HG02884 (cell line): Measurements from ENCODE around the gene TP53BP1.
"Not testable (repeated sequence)": the region's sequence is repeated elsewhere in the genome, so short reads cannot be mapped to it uniquely, and the experiment has no call there.

Experiments used
- ATAC-seq: cut with Tn5 transposase; IDR thresholded peaks from one replicate; pipeline ENCODE4 v1.9.1; 2021; ENCODE audit warnings: mild to moderate bottlenecking, moderate library complexity; ENCODE audit not compliant: unreplicated experiment

TP53BP1 gene

DNA sequence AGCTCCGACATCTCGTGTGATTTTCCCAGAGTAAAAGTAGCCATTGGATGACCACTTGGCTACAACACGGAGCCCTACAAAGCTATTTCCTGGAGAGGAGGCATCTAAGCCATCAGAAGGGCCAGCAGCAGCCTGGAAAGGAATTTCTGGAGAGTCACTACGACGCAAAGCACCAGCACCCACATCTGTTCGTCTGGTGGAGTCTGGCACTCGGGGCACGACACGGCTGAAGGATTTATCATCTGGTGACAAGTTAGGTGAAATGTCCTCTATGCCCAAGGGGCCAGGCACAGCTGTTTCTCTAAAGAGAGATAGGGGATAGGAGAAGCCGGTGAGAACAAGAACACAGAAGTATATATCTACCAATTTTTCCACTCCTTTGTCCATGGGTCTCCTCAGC, 72.5 kb downstream of the TP53BP1 start:
- no peak for ATAC-seq

DNA sequence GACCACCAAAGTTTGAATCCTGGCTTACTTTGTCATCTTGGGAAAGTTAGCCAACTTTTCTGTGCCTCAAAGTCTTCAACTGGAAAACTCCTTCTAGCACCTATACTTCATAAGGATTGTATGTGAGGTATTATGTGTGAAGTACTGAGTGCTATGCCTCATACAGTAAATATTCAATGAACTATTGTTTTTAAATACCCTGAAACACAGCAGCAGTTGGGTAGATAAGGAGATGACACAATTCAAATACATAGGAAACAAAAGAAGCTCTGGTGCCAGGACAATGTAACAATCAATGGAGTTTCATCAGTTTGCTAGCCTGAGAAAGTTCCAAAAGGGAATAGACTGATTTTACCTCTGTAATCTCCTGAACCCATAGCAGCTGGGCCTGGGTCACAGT, 78.8 kb downstream of the TP53BP1 start:
- no peak for ATAC-seq

DNA sequence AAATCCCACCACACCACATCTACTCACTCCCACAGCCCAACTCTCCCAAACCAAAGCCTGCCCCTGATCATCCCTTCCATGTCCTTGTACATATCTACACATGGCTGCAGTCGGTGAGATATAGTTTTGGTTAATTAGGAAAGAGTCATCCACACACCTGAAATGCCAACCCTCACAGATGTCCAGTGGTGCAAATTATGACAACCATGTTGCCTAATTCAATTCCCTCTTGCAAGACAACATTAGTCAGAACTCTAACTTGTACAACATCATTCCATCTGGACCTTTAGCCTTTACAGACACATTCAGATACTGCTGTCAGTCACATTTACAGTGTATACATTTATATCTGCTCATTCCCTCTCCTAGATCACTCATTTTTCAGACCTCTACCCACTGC, 80.9 kb downstream of the TP53BP1 start:
- no peak for ATAC-seq

DNA sequence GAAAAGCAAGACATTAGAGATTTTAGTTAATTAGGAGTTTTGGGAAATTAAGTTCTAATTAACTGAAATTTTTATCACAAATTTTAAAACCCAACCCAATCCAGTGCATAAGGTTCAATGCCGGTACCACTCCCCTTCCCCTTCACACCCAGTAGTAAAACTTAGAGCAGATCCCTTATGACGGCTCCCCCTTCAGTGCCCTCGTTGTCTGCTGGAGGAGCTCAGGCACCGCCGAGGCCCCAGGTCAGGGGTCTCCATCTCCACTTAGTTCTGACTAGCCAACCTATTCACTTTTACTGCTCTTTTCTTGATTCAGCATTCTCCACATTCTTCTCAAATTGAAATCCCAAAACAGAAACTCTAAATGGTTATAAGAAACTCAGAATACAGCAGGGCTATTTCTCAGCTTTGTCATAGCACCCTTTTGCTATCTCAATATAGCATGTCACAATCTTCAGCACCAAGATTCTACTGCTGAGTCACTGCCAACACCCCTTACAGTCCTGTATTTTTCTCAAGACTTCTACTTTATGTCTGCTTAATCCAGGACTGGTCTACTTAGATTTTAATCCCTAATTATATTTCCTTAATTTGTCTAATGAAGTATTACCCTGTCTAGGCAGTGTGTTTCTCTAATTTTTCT, 82.3 kb downstream of the TP53BP1 start:
- no peak for ATAC-seq

DNA sequence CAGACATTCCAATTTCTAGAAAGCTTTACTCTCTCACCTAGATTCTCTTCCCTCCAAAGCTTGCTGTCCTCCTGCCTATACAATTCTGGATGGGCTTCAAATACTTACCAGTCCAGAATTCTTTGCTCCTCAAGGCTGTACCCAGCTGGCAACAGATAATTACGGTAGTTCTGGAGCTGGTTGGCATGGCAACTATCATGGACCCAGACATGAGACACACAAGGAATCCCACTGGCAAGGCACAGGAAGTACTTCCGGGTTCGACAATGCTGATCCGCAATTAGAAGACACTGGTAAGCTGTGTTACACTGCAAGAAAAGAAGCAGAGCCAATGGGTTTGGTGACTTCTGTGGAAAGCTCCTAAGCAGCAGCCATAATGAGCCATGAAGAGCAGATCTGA, 84.2 kb downstream of the TP53BP1 start:
- ATAC-seq: no peak

DNA sequence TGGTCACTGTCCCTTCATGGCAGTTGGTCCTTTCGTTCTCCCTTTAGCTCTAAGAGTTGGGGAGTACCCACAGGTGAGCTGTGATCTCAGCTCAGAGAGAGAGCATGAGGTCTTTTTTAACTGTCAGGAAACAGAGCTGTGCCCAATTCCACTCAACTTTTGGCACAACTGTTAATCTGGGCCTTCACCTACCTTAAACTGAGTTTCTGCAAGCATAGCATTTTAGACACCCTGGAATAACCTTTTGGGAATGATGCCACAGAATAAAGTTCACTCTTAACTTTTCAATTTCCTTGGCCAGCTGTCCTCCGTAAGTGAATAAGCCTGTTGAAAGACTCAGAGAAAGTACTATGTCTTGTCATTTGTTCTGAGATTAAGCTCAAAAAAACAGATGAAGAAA, 86.1 kb downstream of the TP53BP1 start:
- no peak for ATAC-seq

DNA sequence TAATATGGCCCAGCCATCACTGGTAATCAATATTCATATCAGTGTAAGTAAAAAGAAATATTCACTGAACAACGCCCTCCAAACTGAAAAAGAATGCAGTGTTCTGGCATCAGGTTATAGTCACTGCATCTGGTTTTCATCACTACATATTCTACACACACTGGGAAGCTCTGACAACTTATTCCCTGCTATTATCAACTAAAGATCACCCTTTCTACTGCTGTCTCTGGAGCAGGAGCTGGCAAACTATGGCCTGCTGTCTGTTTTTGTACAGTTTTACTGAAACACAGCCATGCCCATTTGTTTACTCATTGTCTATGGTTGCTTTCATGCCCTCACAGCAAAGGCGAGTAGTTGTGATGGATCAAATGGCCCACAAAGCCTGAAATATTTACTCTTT, 86.8 kb downstream of the TP53BP1 start:
- no peak for ATAC-seq

DNA sequence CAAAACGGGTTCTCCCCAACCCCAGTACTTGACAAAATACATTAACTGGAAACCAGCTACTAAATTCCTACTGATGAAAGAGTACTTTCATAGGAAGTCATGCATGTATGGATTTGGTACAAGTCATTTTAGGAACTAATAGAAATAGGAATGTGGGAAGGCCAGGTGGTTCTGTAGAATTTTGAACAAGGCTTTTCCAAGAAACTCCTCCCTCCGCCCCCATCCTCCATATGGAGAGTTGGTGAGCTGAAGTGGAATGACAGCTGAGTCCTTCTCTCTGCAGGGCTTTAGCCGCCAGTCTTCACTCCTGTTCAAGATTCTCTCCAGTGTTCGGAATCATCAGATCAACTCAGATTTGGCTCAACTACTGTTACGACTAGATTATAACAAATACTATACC, 88.8 kb downstream of the TP53BP1 start:
- no peak for ATAC-seq

DNA sequence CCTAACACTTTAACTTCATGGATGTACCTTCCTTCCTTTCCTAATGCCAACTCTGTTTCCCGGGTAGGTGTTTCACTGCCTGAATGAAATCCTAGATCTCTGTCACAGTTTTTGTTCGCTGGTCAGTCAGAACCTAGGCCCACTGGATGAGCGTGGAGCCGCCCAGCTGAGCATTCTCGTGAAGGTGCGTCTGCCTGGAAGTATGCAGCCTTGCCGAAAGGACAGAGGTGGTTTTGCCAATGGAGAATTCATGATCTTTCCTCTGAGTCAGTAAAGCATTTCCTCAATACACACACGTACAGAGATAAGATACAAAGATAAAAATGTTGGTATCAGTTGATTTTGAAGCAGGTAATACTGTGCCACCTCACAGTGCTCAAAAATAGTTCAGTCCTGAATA, 89.3 kb downstream of the TP53BP1 start:
- ATAC-seq: no peak

DNA sequence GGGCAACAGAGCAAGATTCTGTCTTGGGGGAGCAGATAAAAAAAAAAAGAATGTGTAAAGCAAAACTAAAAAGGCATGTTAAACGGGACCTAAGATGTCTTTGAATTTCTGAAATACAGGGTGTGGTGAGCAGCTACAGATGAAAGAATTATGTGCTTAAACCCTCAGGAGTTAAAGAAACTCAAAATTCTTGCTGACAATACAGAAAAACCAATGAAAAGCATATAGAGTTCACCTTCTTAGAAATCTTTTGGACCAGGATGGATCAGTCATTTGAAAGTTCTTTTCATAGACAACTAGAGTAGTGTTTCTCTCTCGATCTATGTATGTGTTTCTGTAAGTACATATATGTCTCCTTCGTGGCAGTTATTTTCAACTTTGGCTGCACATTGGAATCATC, 90.7 kb downstream of the TP53BP1 start:
- ATAC-seq: no peak

DNA sequence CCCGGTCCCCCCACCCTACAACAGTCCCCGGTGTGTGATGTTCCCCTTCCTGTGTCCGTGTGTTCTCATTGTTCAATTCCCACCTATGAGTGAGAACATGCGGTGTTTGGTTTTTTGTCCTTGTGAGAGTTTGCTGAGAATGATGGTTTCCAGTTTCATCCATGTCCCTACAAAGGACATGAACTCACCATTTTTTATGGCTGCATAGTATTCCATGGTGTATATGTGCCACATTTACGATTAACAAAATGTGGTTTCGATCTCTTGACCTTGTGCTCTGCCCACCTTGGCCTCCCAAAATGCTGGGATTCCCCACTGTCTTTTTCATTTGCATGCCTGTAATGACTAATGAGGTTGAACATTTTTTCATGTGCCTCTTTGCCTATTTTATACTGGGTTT, 99.4 kb downstream of the TP53BP1 start:
- ATAC-seq: not testable (repeated sequence)

DNA sequence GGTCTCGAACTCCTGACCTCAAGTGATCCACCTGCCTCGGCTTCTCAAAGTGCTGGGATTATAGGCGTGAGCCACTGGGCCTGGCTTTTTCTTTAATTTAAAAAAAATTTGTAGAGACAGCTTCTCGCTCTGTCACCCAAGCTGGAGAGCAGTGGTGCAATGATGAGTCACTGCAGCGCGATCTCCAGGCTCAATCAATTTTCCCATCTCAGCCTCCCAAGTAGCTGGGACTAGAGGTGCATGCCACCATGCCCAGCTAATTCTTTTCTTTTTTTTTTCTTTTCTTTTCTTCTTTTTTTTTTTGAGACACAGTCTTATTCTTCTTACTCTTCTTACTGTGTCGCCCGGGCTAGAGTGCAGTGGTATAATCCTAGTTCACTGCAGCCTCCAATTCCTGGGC, 102.2 kb downstream of the TP53BP1 start:
- no peak for ATAC-seq

DNA sequence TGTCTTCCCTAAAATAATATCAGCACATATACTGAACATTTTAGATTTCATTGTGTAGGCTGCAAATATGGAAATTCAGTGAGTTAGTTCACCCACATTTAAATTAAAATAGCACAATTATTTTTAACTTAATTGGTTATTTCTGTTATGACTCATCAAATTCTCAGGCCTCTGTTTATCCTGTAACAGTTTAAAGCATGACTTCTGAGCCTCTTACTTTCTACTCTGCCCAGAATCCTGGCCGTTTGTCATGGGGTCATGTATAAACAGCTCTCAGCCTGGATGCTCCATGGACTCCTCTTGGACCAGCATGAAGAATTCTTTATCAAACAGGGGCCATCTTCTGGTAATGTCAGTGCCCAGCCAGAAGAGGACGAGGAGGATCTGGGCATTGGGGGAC, 109.9 kb downstream of the TP53BP1 start:
- no peak for ATAC-seq

DNA sequence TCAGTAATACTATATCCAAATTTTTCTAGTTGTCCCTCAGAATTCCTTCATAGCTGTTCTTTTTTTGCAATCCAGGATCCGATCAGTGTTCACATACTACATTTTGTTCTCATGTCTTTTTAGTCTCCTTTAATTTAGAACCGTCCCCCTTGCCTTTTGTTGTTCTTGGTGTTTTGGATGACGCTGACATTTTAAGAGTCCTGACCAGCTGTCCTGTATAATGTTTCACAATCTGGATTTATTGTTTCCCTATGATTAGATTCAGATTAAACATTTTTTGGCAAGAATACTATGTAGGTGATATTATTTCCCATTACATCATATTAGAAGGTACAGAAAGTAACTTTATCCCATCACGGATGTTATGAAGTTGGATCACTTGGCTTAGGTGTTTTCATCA, 110.6 kb downstream of the TP53BP1 start:
- no peak for ATAC-seq

DNA sequence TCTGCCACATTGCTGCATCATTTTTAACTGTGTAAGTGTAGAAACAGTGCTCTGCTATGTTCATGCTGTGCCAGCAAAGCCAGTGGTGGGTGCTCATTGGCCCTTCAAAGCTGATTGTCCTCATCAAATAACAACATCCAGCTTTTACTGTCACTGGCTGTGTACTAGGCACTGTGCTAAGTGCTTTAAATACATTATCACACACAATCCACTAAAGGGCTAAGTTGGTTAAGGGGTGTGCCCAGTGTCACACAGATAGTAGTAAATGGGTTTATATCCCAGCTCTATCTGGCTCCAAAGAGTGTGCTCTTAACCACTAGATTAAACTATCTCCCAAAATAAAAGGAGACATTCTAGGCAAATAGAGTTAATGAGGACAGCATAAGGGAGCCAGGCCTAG, 114.4 kb downstream of the TP53BP1 start:
- ATAC-seq: no peak

DNA sequence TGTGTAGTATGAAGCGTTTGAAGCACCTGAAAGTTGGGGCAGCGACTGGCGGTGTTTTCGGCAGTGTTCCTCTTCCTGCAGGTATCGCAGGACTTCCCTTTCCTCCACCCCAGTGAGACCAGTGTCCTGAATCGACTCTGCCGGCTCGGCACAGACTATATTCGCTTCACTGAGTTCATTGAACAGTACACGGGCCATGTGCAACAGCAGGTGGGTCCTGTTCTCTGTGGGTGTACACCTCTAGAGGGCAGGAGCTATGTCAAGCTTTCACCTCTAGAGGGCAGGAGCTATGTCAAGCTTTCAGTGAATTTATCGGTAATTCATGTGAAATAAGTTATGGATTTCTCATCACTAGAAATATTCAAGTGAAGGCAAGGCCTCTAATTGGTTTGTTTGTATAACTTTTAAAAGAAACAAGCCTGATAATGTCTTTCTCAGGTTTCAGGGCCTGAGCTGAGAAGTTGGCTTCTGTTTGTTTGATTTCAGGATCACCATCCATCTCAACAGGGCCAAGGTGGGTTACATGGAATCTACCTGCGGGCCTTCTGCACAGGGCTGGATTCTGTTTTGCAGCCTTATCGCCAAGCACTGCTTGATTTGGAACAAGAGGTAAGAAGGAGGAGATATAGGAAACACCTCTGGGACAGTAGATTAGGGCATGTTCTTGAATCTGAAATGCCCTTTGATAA, 116.8 kb downstream of the TP53BP1 start:
- no peak for ATAC-seq

DNA sequence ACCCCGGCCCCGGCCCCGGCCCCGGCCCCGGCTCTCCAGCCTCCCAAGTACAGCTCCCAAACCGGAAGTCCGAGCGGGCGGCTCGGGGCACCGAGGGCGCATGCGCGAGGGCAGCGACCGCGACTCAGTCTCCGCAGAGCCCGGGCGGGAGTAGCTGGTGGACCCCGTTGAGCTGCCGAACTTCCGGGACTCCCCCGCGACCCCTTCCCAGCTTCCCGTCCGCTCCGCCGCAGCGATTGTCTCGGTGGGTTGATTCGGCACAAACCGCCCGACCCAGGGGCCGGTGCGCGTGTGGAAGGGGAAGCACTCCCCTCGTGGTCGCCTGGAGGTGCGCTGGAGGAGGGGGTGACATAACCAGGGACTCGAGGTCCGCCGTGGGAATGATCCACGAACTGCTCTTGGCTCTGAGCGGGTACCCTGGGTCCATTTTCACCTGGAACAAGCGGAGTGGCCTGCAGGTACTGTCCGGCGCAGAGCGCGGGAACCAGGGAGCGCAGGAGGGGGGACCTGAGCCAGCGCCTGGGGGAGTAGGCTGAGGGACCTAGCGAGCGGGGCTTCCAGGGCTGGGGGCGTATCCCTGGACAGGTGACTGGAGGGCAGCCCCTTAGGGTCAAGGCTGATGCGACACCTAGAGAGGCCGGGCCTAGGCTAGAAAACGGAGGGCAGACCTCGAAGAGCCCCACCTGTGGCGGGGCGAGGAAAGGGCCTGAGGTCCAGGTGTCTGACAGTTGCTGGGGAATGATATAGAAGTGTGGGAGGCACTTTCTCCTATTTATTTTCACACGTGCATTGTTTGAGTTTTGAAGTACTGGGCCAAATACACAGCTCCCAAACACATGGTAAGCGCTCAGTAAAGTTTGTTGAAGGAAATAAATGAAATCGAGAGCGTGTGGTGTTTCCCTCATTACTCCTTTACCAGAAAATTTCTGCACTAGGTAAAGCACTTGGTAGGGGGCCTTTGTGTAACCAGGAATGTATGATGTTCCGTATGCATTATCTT, 121.7 kb downstream of the TP53BP1 start, which contains the start of the genes TUBGCP4 and ZSCAN29:
Gene TUBGCP4, plus strand, starts transcription at position 127 of the 1,000 bp plus-strand sequence. Its CDS starts 254 bp downstream, at position 381.
Gene ZSCAN29, minus strand, starts transcription at position 69 of the 1,000 bp plus-strand sequence. CDS start 1,130 bp downstream, outside the sequence.
- no peak for ATAC-seq

DNA sequence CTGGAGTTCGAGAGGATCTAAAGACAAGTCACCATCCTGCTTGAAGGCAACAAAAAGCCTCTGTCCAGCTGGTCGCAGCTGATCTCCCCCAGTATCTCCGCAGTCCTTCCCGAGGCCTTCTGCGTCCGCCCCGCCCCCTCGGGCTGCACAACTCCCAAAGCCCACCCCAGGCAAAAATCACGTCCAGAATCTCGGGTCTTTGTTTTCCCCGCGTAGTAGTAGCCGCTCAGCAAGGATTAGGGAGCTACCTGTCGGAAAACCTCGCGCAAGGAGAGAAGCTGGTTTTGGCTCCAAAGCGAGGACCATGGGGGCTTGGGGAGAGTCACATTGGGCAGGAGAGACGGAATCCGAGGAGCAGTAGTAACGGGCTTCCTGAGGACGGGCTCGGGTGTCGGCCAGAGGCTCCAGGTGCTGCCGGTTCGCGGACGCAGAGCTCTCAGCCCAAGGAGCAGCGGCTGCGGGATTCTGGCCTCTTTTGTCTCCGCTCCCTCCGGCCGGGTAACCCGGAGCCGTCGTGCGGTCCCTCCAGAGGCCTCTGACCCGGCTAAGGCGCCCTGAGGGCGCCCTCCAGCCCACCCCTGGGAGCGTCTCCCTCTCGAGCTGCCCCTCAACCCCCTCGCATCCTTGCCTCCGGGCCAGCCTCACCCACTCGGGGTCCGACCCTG, 122.5 kb downstream of the TP53BP1 start:
- ATAC-seq: no peak

DNA sequence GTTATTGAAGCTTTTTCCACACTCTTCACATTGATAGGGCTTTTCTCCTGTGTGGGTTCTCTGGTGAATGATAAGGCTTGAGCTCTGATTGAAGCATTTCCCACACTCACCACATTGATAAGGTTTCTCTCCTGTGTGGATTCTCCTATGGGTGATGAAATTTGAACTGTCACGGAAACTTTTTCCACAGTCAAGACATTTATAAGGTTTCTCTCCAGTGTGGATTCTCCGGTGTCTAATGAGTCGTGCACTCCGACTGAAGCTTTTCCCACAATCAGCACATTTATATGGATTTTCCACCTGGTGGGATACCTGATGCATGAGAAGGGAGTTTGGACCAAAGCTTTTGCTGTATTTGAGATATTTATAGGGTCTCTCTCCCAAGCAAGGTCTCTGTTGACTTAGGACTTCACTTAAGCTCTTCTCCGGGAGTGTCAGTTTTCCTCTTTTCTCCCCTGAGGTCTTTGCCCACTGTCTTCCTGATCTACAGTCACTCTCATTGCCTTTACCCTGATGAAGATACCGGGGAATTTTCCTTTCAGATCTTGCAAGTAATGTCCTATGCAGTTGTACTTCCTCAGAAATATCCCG, 131.5 kb downstream of the TP53BP1 start:
- ATAC-seq: no peak

DNA sequence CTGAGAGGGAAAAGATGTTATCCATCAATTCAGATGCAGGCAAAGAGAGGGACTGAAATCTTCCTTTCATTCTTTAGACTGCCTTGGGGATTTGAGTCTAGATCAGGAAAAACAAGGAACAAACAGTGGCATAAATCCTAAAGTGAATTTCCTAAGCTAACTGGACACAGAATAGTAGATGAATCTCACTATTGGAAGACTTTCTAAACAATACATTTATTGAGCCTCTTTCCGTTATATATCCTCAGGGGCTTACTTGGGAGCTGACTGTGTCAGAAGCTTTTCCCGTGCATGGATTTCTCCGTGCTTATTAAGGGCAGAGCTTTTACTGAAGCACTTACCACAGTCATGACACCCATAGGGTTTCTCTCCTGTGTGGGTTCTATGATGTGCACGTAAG, 132.1 kb downstream of the TP53BP1 start:
- no peak for ATAC-seq
